Fibroblast of villous mesenchyme (primary cell): Measurements from ENCODE around the gene PTP4A2. TPM values are rescaled to one million over a fixed set of nuclear protein-coding genes. Genes with fewer than 3 reads are reported as not detected.
A peak's percentile ranks its signal among the peaks of the same experiment; 100 is the strongest.
"Not testable (repeated sequence)": the region's sequence is repeated elsewhere in the genome, so short reads cannot be mapped to it uniquely, and the experiment has no call there.

ENCODE experiments used
- DNase-seq: peaks from one replicate; pipeline ENCODE4 v3.0.0-alpha.2; 2010; ENCODE audit warnings: low read depth
- H3K4me3 ChIP-seq: 2 replicates; pipeline ENCODE4 v1.5.1; 2011; ENCODE audit warnings: low read depth, mild to moderate bottlenecking, low read length
- total RNA-seq: library from RNA; depleted of rRNA; stranded (reverse); fragments of >200 nt; gene quantifications from 2 replicates; pipeline ENCODE4 v1.2.3, GENCODE V29; 2012
- TF ChIP-seq, protein P1 (sequence below): IDR thresholded peaks from 2 replicates; pipeline ENCODE4 v1.5.1; 2012; ENCODE audit warnings: low read depth, mild to moderate bottlenecking, low read length; ENCODE audit not compliant: insufficient read depth

The PTP4A2 gene
- total RNA-seq, 1 donor = 503 TPM

DNA sequence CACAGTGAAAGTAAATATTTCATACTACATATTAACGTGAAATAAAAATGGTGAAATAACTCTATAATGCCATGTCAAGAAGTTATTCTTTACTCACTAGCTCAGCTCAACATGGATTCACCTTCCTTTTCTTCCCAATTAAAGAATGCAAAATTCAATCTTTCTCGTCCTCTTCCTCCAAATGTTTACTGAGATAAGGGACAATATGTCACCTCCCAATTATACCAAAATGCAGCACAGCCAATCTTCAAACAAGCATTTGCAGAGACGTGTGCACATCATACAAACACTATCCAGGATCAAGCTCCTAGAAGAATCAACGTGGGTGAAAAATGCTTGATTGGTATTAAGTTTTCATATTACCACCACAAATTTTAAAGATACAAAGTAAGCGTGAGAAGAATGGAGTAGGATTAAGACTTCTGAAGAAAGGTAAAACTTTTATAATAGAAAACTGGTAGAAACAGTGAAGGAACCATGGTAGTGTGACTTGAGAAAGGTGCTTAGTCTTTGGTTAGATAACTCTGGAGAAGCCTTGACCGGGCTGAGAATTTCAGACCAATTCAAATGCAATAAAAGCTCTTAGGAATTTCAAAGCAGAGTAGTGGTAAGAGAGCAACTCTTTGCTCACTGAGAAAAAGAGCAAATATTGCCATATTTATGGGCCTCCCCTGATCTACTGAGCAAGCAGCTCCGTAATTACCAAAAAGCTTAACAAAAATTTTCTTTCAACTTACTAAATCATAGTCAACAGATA lies 7.2 kb downstream of the PTP4A2 start:
- TF ChIP-seq, protein P1, sequence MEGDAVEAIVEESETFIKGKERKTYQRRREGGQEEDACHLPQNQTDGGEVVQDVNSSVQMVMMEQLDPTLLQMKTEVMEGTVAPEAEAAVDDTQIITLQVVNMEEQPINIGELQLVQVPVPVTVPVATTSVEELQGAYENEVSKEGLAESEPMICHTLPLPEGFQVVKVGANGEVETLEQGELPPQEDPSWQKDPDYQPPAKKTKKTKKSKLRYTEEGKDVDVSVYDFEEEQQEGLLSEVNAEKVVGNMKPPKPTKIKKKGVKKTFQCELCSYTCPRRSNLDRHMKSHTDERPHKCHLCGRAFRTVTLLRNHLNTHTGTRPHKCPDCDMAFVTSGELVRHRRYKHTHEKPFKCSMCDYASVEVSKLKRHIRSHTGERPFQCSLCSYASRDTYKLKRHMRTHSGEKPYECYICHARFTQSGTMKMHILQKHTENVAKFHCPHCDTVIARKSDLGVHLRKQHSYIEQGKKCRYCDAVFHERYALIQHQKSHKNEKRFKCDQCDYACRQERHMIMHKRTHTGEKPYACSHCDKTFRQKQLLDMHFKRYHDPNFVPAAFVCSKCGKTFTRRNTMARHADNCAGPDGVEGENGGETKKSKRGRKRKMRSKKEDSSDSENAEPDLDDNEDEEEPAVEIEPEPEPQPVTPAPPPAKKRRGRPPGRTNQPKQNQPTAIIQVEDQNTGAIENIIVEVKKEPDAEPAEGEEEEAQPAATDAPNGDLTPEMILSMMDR = no peak
- H3K4me3 ChIP-seq = no peak overlapping the region
- no peak for DNase-seq

DNA sequence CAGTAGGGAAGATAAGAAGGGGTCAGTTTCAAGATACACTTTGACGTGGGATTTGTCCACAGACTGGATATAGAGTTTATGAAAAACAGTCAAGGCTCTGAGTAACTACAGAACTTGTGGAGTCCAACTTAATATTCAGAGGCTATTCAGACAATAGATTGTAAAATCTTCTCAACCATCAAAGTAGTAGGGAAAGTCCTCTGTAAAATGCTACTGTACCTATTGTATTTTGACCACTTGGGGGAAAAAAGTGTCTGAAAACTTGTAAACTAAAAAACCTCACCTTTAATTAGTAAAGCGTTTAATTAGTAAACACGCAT lies 10.5 kb downstream of the PTP4A2 start:
- no peak for DNase-seq
- TF ChIP-seq, protein P1 = no peak
- no peak overlapping the region for H3K4me3 ChIP-seq

DNA sequence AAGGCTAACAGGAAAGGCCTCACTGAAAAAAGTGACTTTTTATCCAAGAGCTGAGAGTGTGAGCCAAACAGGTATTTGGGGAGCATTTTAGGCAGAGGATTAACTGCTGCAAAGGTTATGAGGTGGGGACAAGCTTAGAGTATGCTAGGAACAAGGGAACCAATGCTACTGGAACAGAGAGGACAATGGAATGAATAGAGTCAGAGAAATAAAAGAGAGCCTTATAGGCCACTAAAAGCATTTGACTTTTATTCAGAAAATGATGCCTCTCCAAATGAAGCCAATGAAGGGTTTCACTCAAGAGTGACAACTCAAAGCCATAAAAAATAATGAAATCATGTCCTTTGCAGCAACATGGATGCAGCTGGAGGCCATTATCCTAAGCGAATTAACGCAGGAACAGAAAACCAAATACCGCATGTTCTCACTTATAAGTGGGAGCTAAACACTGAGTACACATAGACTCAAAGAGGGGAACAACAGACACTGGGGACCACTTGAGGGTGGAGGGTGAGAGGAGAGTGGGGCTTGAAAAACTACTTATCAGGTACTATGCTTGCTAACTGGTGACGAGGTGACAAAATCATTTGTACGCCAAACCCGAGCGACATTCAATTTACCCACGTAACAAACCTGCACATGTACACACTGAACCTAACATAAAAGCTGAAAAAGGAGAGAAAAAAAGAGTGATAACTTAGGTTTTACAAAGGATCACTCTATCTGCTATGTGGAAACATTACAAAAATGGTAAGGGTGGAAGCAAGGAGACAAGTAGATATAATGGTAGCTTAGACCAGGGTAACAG lies 11.1 kb downstream of the PTP4A2 start:
- no peak for DNase-seq
- TF ChIP-seq, protein P1 = no peak
- no peak overlapping the region for H3K4me3 ChIP-seq

DNA sequence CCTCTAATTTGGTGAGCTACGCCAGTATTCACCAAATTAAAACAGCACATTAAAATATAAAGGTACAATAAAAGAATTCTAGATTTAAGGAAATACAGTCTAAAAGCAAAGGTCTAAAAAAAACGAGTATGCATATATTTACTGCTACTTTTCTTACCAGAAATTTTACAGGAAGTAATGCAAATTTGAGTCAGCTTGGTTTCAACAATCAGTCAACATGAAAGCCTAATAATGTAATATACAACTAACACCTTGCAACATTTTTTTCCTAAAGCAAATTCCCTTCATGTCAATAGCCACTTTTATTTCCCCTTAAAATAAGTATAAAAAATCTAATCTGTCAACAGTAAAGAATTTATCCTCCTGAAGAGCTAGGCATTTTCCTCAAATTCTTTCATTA lies 11.9 kb downstream of the PTP4A2 start:
- H3K4me3 ChIP-seq = no peak overlapping the region
- TF ChIP-seq, protein P1 = no peak
- no peak for DNase-seq

DNA sequence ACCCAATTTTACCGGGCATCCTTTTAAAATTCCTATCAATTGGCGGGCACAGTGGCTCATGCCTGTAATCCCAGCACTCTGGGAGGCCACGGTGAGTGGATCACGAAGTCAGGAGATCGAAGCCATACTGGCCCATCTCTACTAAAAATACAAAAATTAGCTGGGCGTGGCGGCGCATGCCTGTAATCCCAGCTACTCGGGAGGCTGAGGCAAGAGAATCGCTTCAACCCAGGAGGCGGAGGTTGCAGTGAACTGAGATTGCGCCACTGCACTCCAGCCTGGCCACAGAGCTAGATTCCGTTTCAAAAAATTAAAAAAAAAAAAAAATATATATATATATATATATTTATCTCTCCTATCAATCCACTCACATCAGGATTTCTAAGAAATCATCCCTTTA lies 12.3 kb downstream of the PTP4A2 start:
- DNase-seq, H3K4me3 ChIP-seq: not testable (repeated sequence)

DNA sequence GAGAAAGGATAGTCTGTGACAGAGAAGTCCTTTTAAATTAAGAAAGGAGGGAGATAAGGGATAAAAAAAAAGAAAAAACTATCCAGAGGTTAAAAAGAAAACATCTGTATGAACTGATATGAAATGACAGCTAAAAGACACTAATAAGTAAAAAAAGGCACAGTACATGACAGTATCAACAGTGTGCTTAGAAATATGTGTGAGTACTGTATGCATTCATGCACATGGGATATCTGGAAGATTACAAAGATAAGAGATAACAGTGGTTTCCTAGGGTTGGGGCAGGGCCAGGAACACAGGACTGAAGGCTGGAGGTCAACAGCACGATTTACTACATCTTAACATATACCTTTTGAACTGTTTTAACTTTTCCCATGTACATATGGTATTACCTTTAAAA lies 13.3 kb downstream of the PTP4A2 start:
- peak; percentile 43 for DNase-seq
- TF ChIP-seq, protein P1 = no peak

DNA sequence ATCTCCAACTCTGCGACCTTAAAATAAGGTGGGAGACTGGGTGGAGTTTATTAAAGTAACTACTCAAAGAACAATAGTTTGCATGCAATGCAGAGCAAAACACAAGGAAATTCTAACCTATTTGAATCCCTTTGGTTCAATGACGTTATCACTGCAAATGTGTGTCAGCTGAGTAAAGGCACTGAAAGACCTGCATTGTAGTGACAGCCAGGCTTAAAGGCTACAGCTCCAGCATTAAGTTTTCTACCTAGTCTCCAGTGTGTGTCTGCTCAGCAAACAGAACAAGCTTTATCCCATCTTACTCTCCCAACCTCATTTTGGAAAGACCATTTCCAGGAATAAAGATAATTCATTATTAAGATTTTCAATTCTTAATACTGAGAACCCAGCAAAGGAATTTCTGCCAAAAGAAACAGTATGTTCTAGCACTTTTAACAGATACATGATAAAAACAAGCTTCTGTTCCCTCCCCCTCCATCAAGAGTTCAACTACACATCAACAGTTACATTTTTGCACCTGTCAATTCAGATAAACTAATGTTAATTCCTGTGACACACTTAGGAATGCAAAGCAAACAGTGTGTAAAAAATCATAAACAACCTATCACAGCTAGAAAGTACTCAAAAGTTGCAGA lies 14.2 kb downstream of the PTP4A2 start:
- DNase-seq = no peak
- no peak overlapping the region for H3K4me3 ChIP-seq
- TF ChIP-seq, protein P1 = no peak

More for the DNA sequence above, 13.3 kb downstream of the PTP4A2 start:
- no peak overlapping the region for H3K4me3 ChIP-seq
